Eye (tissue), 1 donor: ENCODE results near the gene KLK2.

Experiments
- DNase-seq: peaks from one replicate; pipeline ENCODE4 v3.0.0-alpha.2; 2015

KLK2 gene

DNA sequence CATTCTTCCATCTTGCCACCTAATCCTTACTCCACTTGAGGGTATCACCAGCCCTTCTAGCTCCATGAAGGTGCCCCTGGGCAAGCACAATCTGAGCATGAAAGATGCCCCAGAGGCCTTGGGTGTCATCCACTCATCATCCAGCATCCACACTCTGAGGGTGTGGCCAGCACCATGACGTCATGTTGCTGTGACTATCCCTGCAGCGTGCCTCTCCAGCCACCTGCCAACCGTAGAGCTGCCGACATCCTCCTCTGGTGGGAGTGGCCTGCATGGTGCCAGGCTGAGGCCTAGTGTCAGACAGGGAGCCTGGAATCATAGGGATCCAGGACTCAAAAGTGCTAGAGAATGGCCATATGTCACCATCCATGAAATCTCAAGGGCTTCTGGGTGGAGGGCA, 21.6 kb upstream of the KLK2 start:
- no peak for DNase-seq

DNA sequence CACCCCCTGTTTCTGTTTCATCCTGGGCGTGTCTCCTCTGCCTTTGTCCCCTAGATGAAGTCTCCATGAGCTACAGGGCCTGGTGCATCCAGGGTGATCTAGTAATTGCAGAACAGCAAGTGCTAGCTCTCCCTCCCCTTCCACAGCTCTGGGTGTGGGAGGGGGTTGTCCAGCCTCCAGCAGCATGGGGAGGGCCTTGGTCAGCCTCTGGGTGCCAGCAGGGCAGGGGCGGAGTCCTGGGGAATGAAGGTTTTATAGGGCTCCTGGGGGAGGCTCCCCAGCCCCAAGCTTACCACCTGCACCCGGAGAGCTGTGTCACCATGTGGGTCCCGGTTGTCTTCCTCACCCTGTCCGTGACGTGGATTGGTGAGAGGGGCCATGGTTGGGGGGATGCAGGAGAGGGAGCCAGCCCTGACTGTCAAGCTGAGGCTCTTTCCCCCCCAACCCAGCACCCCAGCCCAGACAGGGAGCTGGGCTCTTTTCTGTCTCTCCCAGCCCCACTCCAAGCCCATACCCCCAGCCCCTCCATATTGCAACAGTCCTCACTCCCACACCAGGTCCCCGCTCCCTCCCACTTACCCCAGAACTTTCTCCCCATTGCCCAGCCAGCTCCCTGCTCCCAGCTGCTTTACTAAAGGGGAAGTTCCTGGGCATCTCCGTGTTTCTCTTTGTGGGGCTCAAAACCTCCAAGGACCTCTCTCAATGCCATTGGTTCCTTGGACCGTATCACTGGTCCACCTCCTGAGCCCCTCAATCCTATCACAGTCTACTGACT, 18.4 kb upstream of the KLK2 start, which contains the start of gene KLK3:
Gene KLK3 (plus strand): TSS at position 280 of the 775 bp plus-strand sequence. CDS start 41 bp downstream, at position 321.
- no peak for DNase-seq

DNA sequence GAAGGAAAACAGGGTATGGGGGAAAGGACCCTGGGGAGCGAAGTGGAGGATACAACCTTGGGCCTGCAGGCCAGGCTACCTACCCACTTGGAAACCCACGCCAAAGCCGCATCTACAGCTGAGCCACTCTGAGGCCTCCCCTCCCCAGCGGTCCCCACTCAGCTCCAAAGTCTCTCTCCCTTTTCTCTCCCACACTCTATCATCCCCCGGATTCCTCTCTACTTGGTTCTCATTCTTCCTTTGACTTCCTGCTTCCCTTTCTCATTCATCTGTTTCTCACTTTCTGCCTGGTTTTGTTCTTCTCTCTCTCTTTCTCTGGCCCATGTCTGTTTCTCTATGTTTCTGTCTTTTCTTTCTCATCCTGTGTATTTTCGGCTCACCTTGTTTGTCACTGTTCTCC, 15.9 kb upstream of the KLK2 start:
- no peak for DNase-seq

GRCh38 chr19:50858886-50859285, 14.4 kb upstream of the KLK2 start:
- DNase-seq = no peak

DNA sequence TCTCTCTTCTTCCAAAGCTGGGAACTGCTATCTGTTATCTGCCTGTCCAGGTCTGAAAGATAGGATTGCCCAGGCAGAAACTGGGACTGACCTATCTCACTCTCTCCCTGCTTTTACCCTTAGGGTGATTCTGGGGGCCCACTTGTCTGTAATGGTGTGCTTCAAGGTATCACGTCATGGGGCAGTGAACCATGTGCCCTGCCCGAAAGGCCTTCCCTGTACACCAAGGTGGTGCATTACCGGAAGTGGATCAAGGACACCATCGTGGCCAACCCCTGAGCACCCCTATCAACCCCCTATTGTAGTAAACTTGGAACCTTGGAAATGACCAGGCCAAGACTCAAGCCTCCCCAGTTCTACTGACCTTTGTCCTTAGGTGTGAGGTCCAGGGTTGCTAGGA, 13.4 kb upstream of the KLK2 start:
- no peak for DNase-seq

DNA sequence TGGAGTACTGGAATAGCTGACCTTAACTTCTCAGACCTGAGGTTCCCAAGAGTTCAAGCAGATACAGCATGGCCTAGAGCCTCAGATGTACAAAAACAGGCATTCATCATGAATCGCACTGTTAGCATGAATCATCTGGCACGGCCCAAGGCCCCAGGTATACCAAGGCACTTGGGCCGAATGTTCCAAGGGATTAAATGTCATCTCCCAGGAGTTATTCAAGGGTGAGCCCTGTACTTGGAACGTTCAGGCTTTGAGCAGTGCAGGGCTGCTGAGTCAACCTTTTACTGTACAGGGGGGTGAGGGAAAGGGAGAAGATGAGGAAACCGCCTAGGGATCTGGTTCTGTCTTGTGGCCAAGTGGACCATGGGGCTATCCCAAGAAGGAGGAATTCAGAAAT, 12.2 kb upstream of the KLK2 start:
- no peak for DNase-seq

DNA sequence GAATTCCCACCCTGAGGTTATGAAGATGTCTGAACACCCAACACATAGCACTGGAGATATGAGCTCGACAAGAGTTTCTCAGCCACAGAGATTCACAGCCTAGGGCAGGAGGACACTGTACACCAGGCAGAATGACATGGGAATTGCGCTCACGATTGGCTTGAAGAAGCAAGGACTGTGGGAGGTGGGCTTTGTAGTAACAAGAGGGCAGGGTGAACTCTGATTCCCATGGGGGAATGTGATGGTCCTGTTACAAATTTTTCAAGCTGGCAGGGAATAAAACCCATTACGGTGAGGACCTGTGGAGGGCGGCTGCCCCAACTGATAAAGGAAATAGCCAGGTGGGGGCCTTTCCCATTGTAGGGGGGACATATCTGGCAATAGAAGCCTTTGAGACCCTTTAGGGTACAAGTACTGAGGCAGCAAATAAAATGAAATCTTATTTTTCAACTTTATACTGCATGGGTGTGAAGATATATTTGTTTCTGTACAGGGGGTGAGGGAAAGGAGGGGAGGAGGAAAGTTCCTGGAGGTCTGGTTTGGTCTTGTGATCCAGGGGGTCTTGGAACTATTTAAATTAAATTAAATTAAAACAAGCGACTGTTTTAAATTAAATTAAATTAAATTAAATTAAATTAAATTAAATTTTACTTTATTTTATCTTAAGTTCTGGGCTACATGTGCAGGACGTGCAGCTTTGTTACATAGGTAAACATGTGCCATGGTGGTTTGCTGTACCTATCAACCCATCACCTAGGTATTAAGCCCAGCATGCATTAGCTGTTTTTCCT, 11.5 kb upstream of the KLK2 start:
- no peak for DNase-seq

GRCh38 chr19:50869479-50869878, 3.8 kb upstream of the KLK2 start:
- DNase-seq = no peak

- DNase-seq = no peak
These were observed 2.7 kb upstream of the KLK2 start for GRCh38 chr19:50870417-50871089.

- no peak for DNase-seq
These were observed 972 bp downstream of the KLK2 start for GRCh38 chr19:50874211-50874610.

DNA sequence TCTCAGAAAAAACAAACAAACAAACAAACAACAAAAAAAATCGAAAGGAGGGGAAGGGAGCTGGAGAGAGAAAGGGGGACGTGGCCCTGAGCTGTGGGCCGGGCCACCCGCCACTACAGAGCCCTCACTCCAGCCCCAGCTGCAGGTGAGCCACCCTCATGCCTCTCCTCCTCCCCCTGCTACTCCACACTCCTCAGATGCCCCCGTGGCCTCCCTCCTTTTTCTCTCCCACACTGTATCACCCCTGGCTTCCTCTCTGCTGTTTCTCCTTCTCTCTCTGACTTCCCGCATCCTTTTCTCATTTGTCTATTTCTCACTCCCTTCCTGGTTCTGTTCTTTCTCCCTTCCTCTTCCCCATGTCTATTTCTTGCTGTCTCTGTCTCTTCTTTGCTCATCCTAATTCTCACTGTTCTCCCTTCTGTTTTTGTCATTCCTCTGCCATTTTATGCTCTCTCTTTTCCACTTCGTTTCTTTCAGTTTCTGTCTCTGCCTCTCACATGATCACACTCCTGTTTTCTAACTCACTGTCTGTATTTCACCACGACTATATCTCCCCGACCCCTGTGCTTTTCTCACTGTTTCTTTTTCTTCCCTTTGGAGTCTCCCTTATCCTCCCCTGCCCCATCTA, 2.7 kb downstream of the KLK2 start:
- no peak for DNase-seq

GRCh38 chr19:50876456-50876855, 3.2 kb downstream of the KLK2 start:
- peak; percentile 66 for DNase-seq

GRCh38 chr19:50877338-50877737, 4.1 kb downstream of the KLK2 start:
- no peak for DNase-seq

DNA sequence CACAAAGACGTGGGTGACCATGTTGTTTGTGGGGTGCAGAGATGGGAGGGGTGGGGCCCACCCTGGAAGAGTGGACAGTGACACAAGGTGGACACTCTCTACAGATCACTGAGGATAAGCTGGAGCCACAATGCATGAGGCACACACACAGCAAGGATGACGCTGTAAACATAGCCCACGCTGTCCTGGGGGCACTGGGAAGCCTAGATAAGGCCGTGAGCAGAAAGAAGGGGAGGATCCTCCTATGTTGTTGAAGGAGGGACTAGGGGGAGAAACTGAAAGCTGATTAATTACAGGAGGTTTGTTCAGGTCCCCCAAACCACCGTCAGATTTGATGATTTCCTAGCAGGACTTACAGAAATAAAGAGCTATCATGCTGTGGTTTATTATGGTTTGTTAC, 5.6 kb downstream of the KLK2 start:
- no peak for DNase-seq

- DNase-seq = no peak
These were observed 7.0 kb downstream of the KLK2 start for GRCh38 chr19:50880241-50880640.

- no peak for DNase-seq
These were observed 8.9 kb downstream of the KLK2 start for GRCh38 chr19:50882188-50882587.

GRCh38 chr19:50889638-50890037, 16.4 kb downstream of the KLK2 start:
- DNase-seq = no peak

GRCh38 chr19:50890422-50891252, 17.4 kb downstream of the KLK2 start:
- DNase-seq = no peak

GRCh38 chr19:50891253-50891625, 18.0 kb downstream of the KLK2 start:
- DNase-seq = no peak

DNA sequence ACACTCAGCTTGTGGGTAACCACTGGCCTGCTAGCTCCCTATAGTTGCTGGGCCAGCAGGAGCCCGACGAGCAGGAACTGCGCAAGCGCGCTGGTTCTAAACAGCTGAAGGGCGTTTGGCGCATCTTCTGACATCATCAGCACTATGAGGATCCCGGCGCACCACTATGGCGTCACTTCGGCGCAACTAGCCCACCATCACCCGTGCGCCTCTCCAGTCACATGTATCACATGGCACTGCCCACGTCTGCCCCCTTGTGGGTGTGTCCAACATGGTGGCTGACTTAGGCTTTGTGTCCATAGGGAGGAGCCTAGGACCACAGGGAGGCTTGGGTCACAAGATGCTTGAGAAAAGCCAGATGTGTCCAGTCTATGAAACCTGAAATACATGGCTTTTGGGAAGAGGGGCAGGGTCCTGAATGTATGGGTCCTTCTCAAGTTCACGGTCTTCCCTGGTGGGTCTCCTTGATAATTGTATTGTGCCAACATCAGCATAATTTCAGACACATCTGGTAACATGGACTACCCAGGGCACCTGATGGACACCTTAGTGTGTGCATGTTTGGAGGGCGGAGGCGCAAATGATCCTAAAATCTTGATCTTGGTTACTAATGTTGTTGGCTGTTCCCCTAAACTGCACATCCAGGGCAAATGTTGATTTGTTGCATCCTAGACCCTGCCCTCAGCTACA, 20.0 kb downstream of the KLK2 start:
- DNase-seq = no peak

GRCh38 chr19:50894478-50895356, 21.5 kb downstream of the KLK2 start:
- DNase-seq = no peak
